HG02678 (cell line): ENCODE results near the gene ZBTB17.

Experiments used
- ATAC-seq: cut with Tn5 transposase; IDR thresholded peaks from one replicate; pipeline ENCODE4 v1.9.1; 2021; ENCODE audit warnings: mild to moderate bottlenecking, moderate library complexity; ENCODE audit not compliant: unreplicated experiment

The ZBTB17 gene

GRCh38 chr1:15962671-15963362, 13.1 kb downstream of the ZBTB17 start:
- no peak for ATAC-seq

GRCh38 chr1:15962176-15962575, 13.7 kb downstream of the ZBTB17 start:
- no peak for ATAC-seq

- ATAC-seq = no peak
Measured at GRCh38 chr1:15961492-15961891, 14.4 kb downstream of the ZBTB17 start.

- ATAC-seq = no peak
Measured at GRCh38 chr1:15960808-15961207, 15.1 kb downstream of the ZBTB17 start.

GRCh38 chr1:15959827-15960446, 16.0 kb downstream of the ZBTB17 start:
- no peak for ATAC-seq

DNA sequence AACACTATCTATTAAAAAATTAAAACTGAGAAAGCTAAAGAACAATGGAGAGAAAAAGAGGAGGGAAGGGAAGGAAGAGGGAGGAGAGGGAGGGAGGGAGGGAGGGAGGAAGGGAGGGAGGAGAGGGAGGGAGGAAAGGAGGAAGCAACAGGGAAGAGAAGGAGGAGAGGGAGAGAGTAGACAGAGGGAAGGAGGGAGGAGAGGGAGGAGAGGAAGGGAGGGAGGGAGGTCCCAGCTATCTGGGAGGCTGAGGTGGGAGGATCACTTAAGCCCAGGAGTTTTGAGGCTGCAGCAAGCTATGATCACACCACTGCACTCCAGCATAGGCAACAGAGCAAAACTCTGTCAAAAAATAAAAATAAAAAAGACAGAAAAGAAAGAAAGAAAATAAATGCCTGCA, 16.5 kb downstream of the ZBTB17 start:
- ATAC-seq = no peak

DNA sequence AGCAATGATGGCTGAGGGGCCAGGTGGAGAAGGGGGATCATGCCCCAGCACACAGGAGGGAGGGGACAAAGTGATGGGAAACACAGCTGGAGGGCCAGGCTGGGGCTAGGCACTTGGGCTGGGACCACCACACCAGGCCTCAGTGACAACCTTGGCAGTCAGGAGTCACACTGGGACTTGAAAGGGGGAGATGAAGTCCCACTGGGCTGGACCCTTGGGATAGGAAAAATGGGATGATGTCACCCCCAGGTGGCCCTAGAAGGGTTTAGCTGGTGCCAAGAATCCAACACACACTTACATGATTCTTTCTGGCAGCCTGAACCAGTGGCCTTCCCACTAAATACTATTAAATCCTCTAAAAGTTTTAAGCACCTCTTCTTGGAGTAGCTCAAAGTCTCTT, 17.1 kb downstream of the ZBTB17 start:
- no peak for ATAC-seq

DNA sequence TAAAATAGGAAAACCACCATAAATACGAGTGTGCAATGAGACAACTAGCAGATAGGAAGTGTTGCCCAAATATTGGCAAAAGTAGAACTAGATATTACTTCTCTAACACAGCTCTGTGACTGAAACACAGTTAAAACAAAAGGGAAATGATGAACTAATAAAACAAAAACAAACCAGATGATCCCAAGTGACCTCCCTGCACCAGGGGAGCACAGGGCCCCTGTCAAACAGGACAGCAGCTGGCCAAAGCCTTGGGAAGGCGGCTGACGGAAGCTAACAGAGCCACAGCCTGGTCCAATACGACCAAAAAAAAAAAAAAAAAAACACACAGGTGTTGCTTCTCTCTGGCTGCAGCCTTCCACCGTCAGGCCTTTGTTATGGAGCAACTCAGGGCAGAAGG, 17.8 kb downstream of the ZBTB17 start:
- ATAC-seq = no peak

- ATAC-seq = no peak
Measured at GRCh38 chr1:15957221-15958095, 18.4 kb downstream of the ZBTB17 start.

GRCh38 chr1:15956150-15956549, 19.8 kb downstream of the ZBTB17 start:
- no peak for ATAC-seq

DNA sequence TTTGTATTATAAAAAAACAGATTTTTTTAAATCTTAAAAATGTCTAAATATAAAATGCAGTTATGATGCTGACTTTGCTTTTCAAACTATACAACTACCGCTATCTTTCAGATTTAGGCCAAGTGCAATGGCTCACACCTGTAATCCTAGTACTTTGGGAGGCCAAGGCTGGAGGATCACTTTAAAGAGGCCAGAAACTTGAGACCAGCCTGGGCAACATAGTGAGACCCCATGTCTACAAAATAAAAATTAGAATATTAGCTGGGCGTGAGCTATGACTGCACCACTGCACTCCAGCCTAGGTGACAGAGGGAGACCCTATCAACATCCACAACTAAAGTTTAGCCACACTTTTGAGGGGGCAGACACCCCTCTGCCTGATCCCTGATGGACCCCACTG, 20.3 kb downstream of the ZBTB17 start:
- ATAC-seq = no peak

- ATAC-seq = no peak
Measured at GRCh38 chr1:15954316-15954715, 21.6 kb downstream of the ZBTB17 start.

- no peak for ATAC-seq
Measured at GRCh38 chr1:15953791-15954241, 22.1 kb downstream of the ZBTB17 start.

- no peak for ATAC-seq
Measured at GRCh38 chr1:15953294-15953771, 22.6 kb downstream of the ZBTB17 start.

DNA sequence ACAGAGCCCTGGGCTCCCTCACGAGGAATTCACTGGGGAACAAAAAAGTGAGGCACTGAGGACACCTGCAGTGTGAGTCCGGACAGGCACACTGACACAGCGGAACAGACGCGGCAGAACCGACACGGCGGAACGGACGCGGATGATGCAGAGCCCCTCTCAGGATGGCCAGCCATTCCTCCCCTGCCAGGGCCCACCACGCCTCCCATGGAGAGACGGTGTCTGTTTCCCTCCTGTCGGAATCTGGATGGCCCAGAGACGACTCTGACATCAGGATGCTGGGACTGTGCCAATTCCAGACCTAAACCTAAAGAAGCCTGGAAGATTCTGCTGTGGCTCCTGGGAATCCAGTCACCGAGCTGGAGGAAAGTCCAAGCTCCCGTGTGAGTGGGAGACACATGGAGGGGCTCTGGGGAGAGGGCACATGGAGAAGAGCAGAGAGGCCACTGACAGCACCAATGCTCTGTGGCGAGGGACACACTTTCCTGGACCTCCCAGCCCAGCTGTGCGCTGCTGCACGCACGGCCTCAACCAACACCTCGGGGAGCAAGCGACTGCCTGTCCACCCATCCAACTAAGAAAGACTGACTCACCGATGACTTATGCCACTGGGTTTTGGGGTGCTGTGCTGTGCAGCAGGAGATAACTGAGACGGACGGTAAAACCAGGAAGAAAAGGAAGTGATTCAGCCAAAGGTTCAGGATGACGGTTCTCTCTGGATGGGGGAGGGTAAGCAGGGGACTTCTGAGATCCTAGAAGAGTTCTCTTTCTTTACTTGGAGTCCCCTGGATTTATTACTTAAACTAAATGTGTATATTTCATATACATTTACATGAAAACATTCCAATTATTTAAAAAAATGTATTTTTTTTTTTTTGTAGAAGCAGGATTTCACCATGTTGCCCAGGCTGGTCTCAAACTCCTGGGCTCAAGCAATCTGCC, 23.3 kb downstream of the ZBTB17 start:
- ATAC-seq = no peak

GRCh38 chr1:15951341-15952153, 24.4 kb downstream of the ZBTB17 start:
- ATAC-seq = no peak

- ATAC-seq = no peak
Measured at GRCh38 chr1:15950763-15951295, 25.1 kb downstream of the ZBTB17 start.

- ATAC-seq = no peak
Measured at GRCh38 chr1:15950302-15950701, 25.6 kb downstream of the ZBTB17 start.

- ATAC-seq = peak; percentile 75
Measured at GRCh38 chr1:15949453-15950245, 26.3 kb downstream of the ZBTB17 start.
